IMR-90 (cell line): Measurements from ENCODE around the gene TBXAS1. TPM values are rescaled to one million over a fixed set of nuclear protein-coding genes. Genes with fewer than 3 reads are reported as not detected.

Experiments used
- ATAC-seq: fragments of 200-7000 bp; cut with Tn5 transposase; 2 replicates; pipeline ENCODE4 v1.9.1; 2020; ENCODE audit warnings: low read depth, mild to moderate bottlenecking, moderate library complexity
- BruUV-seq: library from RNA; stranded (reverse); fragments of 400-500 nt; replicated peaks from 2 replicates; lab custom pipeline; 2021; lab: Mats Ljungman, UMichigan
- CTCF ChIA-PET: fragments of 300-600 bp; formaldehyde crosslinking; extraction: SDS; loops from one replicate; lab custom pipeline; 2021; ENCODE audit warnings: antibody characterized with exemption; lab: Yijun Ruan, JAX
- POLR2A ChIA-PET: fragments of 300-600 bp; sonication (Branson Sonifier 250); formaldehyde crosslinking; loops from one replicate; lab custom pipeline; 2022; ENCODE audit warnings: antibody characterized with exemption; ENCODE audit not compliant: unreplicated experiment; lab: Charles Lee
- DNase-seq: peaks from one replicate; pipeline ENCODE4 v3.0.0; 2013
- H2AFZ ChIP-seq: replicated peaks from 2 replicates; pipeline ENCODE3; 2013; ENCODE audit warnings: low read length, mild to moderate bottlenecking; ENCODE audit not compliant: poor library complexity
- H2AK5ac ChIP-seq: 2 replicates; pipeline ENCODE4 v1.6.1; 2013; ENCODE audit warnings: low read depth, low read length, inconsistent platforms
- H2AK9ac ChIP-seq: replicated peaks from 2 replicates; pipeline ENCODE3; 2013; ENCODE audit warnings: mild to moderate bottlenecking, low read depth, low read length, moderate library complexity; ENCODE audit not compliant: poor library complexity
- H2BK120ac ChIP-seq: 2 replicates; pipeline ENCODE4 v1.6.1; 2013; ENCODE audit warnings: low read depth, low read length, inconsistent platforms
- H2BK15ac ChIP-seq: 3 replicates; pipeline ENCODE4 v1.6.1; 2013; ENCODE audit warnings: low read depth, low read length, inconsistent platforms
- H2BK20ac ChIP-seq: 2 replicates; pipeline ENCODE4 v1.6.1; 2013; ENCODE audit warnings: low read depth, mild to moderate bottlenecking, inconsistent platforms, low read length, moderate library complexity
- H2BK5ac ChIP-seq: 2 replicates; pipeline ENCODE4 v1.6.1; 2013; ENCODE audit warnings: mild to moderate bottlenecking, low read depth, low read length, inconsistent platforms; ENCODE audit not compliant: poor library complexity, severe bottlenecking
- H3K14ac ChIP-seq: replicated peaks from 2 replicates; pipeline ENCODE4 v1.6.1; 2013; ENCODE audit warnings: low read depth, low read length, inconsistent platforms
- H3K18ac ChIP-seq: 2 replicates; pipeline ENCODE4 v1.6.1; 2013; ENCODE audit warnings: low read depth, low read length, control low read depth
- H3K23ac ChIP-seq: 2 replicates; pipeline ENCODE4 v1.6.1; 2013; ENCODE audit warnings: low read depth, low read length, inconsistent platforms
- H3K27ac ChIP-seq: 2 replicates; pipeline ENCODE4 v1.5.1; 2013; ENCODE audit warnings: mild to moderate bottlenecking, control low read depth, low read length; ENCODE audit not compliant: insufficient read depth
- H3K27me3 ChIP-seq: 2 replicates; pipeline ENCODE4 v1.6.1; 2013; ENCODE audit warnings: low read length; ENCODE audit not compliant: control insufficient read depth, insufficient read depth
- H3K36me3 ChIP-seq: 2 replicates; pipeline ENCODE4 v1.6.1; 2013; ENCODE audit warnings: low read length, mixed read lengths; ENCODE audit not compliant: control insufficient read depth, insufficient read depth
- H3K4ac ChIP-seq: 2 replicates; pipeline ENCODE4 v1.6.1; 2013; ENCODE audit warnings: low read depth, low read length, inconsistent platforms
- H3K4me1 ChIP-seq: 2 replicates; pipeline ENCODE4 v1.6.1; 2013; ENCODE audit warnings: low read length, mixed read lengths; ENCODE audit not compliant: control insufficient read depth, insufficient read depth
- H3K4me2 ChIP-seq: 2 replicates; pipeline ENCODE4 v1.6.1; 2013; ENCODE audit warnings: low read depth, mild to moderate bottlenecking, control low read depth, low read length, moderate library complexity
- H3K4me3 ChIP-seq: 2 replicates; pipeline ENCODE4 v1.5.1; 2013; ENCODE audit warnings: low read depth, mild to moderate bottlenecking, control low read depth, low read length, moderate library complexity; ENCODE audit not compliant: insufficient read depth
- H3K56ac ChIP-seq: 2 replicates; pipeline ENCODE4 v1.6.1; 2013; ENCODE audit warnings: low read length, inconsistent platforms; ENCODE audit not compliant: insufficient read depth; ENCODE audit errors: extremely low read depth
- H3K79me1 ChIP-seq, 2 experiments: 2 replicates each; pipeline ENCODE4 v1.6.1; 2013; ENCODE audit warnings: low read length in 2 of 2, inconsistent platforms in 1 of 2, low read depth in 1 of 2
- H3K9ac ChIP-seq: 2 replicates; pipeline ENCODE4 v1.6.1; 2013; ENCODE audit warnings: low read depth, low read length, control low read depth
- H3K9me1 ChIP-seq: 2 replicates; pipeline ENCODE4 v1.6.1; 2013; ENCODE audit warnings: low read length, inconsistent platforms; ENCODE audit not compliant: insufficient read depth
- H3K9me3 ChIP-seq: 2 replicates; pipeline ENCODE4 v1.6.1; 2013; ENCODE audit warnings: low read length; ENCODE audit not compliant: control insufficient read depth, insufficient read depth
- H4K20me1 ChIP-seq: 2 replicates; pipeline ENCODE4 v1.6.1; 2013; ENCODE audit warnings: low read length, inconsistent platforms; ENCODE audit not compliant: insufficient read depth
- H4K5ac ChIP-seq: 2 replicates; pipeline ENCODE4 v1.6.1; 2013; ENCODE audit warnings: mild to moderate bottlenecking, low read depth, low read length, control low read depth
- H4K8ac ChIP-seq, 2 experiments: 2 replicates each; pipeline ENCODE4 v1.6.1; 2013; ENCODE audit warnings: low read depth in 2 of 2, low read length in 2 of 2, control low read depth in 1 of 2, inconsistent platforms in 1 of 2
- H4K91ac ChIP-seq: 2 replicates; pipeline ENCODE4 v1.6.1; 2013; ENCODE audit warnings: low read depth, low read length, inconsistent platforms; ENCODE audit not compliant: insufficient read depth
- BHLHE40 ChIP-seq: fragments of 150-350 bp; IDR thresholded peaks from 2 replicates; pipeline ENCODE4 v1.6.1; 2016; ENCODE audit warnings: mild to moderate bottlenecking, low read depth, low read length
- CEBPB ChIP-seq: IDR thresholded peaks from 2 replicates; pipeline ENCODE4 v1.6.1; 2012; ENCODE audit warnings: low read depth, low read length, improper control_type of control experiment
- CHD1 ChIP-seq: IDR thresholded peaks from 2 replicates; pipeline ENCODE4 v1.6.1; 2012; ENCODE audit warnings: low read depth, low read length, improper control_type of control experiment
- CTCF ChIP-seq: conservative IDR thresholded peaks from 2 replicates; pipeline ENCODE4 v1.5.1; 2012; ENCODE audit warnings: mild to moderate bottlenecking, low read depth, low read length, improper control_type of control experiment
- ELK1 ChIP-seq: fragments of 150-350 bp; IDR thresholded peaks from 2 replicates; pipeline ENCODE4 v1.6.1; 2016; ENCODE audit warnings: low read depth, mild to moderate bottlenecking, low read length, moderate library complexity, borderline replicate concordance
- FOS ChIP-seq: fragments of 150-350 bp; IDR thresholded peaks from 2 replicates; pipeline ENCODE4 v1.6.1; 2016; ENCODE audit warnings: low read depth, low read length
- MAFK ChIP-seq: IDR thresholded peaks from 2 replicates; pipeline ENCODE4 v1.6.1; 2012; ENCODE audit warnings: low read depth, low read length, improper control_type of control experiment
- MAZ ChIP-seq: IDR thresholded peaks from 2 replicates; pipeline ENCODE4 v1.6.1; 2012; ENCODE audit warnings: low read depth, mild to moderate bottlenecking, low read length, improper control_type of control experiment, moderate library complexity, borderline replicate concordance
- MXI1 ChIP-seq: IDR thresholded peaks from 2 replicates; pipeline ENCODE4 v1.6.1; 2012; ENCODE audit warnings: low read depth, mild to moderate bottlenecking, low read length, moderate library complexity, borderline replicate concordance
- NFE2L2 ChIP-seq: fragments of 150-350 bp; IDR thresholded peaks from 2 replicates; pipeline ENCODE4 v1.6.1; 2016; ENCODE audit warnings: low read depth, mild to moderate bottlenecking, low read length
- POLR2A ChIP-seq: IDR thresholded peaks from 2 replicates; pipeline ENCODE4 v1.6.1; 2012; ENCODE audit warnings: mild to moderate bottlenecking, low read depth, low read length
- RAD21 ChIP-seq: IDR thresholded peaks from 2 replicates; pipeline ENCODE4 v1.6.1; 2012; ENCODE audit warnings: low read length, improper control_type of control experiment
- RCOR1 ChIP-seq: IDR thresholded peaks from 2 replicates; pipeline ENCODE4 v1.6.1; 2012; ENCODE audit warnings: mild to moderate bottlenecking, low read length, improper control_type of control experiment; ENCODE audit not compliant: insufficient replicate concordance
- SMC3 ChIP-seq: fragments of 150-350 bp; IDR thresholded peaks from 2 replicates; pipeline ENCODE4 v1.6.1; 2016; ENCODE audit warnings: low read depth, mild to moderate bottlenecking, antibody characterized with exemption, low read length, moderate library complexity
- USF2 ChIP-seq: fragments of 150-350 bp; IDR thresholded peaks from 2 replicates; pipeline ENCODE4 v1.6.1; 2017; ENCODE audit warnings: mild to moderate bottlenecking, antibody characterized with exemption, low read length, low read depth
- WGBS, 2 experiments: methylation state at CpG; one replicate each; pipeline versions ENCODE4 v1.1.5 to v1.1.7; 2013; ENCODE audit warnings: missing lambda C conversion rate in 2 of 2; ENCODE audit not compliant: insufficient read length in 1 of 2; ENCODE audit errors: extremely low coverage in 2 of 2; 5-methylcytosine and 5-hydroxymethylcytosine counted together
- dilution Hi-C: fragments of 300-500 bp; cut with HindIII; formaldehyde crosslinking; loops from one replicate; pipeline ENCODE4 v1.14.3; 2018; ENCODE audit warnings: low sequenced_read_pairs; ENCODE audit not compliant: unreplicated experiment
- in situ Hi-C: fragments of 300-500 bp; cut with MboI; formaldehyde crosslinking; loops from 3 replicates; pipeline ENCODE4 v1.14.3; 2019; ENCODE audit warnings: low sequenced_read_pairs, inconsistent platforms, mixed read lengths
- intact Hi-C: fragments of 100-400 bp; cut with micrococcal nuclease; formaldehyde crosslinking; loops from 2 replicates; pipeline ENCODE4 v1.10.0; 2022
- polyA plus RNA-seq, 3 experiments: library from polyadenylated mRNA; depleted of rRNA; stranded (reverse); fragments of >200 nt; gene quantifications; 2 replicates each; pipeline ENCODE4 v1.2.3, GENCODE V29; 2012; ENCODE audit warnings: low replicate concordance in 1 of 3
- total RNA-seq: library from RNA; depleted of rRNA; stranded (reverse); fragments of >200 nt; gene quantifications from 2 replicates; pipeline ENCODE4 v1.2.3, GENCODE V29; 2012

TBXAS1 gene
- total and polyA plus RNA-seq, 2 of the 4 experiments (the other 2 are of a cell fraction), result 5.9 to 10.8 TPM

- Histone ChIP-seq H3K27me3 (no peaks in the 10 kb centered on the region), H3K4me2 (no peak overlapping the region), H3K14ac (no peak overlapping the region), H2BK5ac (no peak overlapping the region), H3K56ac (no peak overlapping the region), H3K18ac (no peak overlapping the region), H2BK20ac (no peak overlapping the region), H3K4ac (no peak overlapping the region), H3K9me3 (no peaks in the 10 kb centered on the region), H3K4me1 (peaks cover 13% of the 10 kb centered on the region), H2AK5ac (no peak overlapping the region), H2AK9ac (no peak overlapping the region), H2AFZ (no peak overlapping the region), H4K20me1 (no peaks in the 10 kb centered on the region), H3K4me3 (no peak overlapping the region), H2BK120ac (no peak overlapping the region), H3K23ac (no peak overlapping the region), H3K36me3 (peaks cover 3% of the 10 kb centered on the region), H4K5ac (no peak overlapping the region), H3K9me1 (peaks cover 24% of the 10 kb centered on the region), H4K91ac (no peak overlapping the region), H3K27ac (no peak overlapping the region), H2BK15ac (no peak overlapping the region), H4K8ac (no peak overlapping the region), H3K79me1 (peaks cover 0 to 12% of the 10 kb centered on the region in 2 experiments; a peak in 1 of 4 replicates), H3K9ac (no peak overlapping the region)
- ChIA-PET CTCF (interaction anchor here (0.6 kb wide), 1 partner anchor 445 kb away, joined by 3 read pairs; no protein-coding TSS in a partner anchor), POLR2A (no interaction called here)
- BruUV-seq, result no TSS peak
- intact Hi-C loops (no loop called here), in situ Hi-C loops (no loop called here), dilution Hi-C loops (no loop called here)
- no CpG with 5 or more reads among the region's 1 CpG for WGBS, 2 experiments
- TF ChIP-seq MAFK (no peak), MXI1 (no peak), CTCF (no peak), BHLHE40 (no peak), MAZ (no peak), RCOR1 (no peak), RAD21 (no peak), USF2 (no peak), NFE2L2 (no peak), ELK1 (no peak), CHD1 (no peak), POLR2A (no peak), SMC3 (no peak), FOS (no peak), CEBPB (no peak)
- ATAC-seq (no peak), DNase-seq (no peak)
Observed at GRCh38 chr7:140031364-140031763, 202.3 kb downstream of the TBXAS1 start.
